Stimulated activated CD4-positive, alpha-beta T cell treated with anti-CD3 and anti-CD28 coated beads, Interleukin-15, amount 100 ng/mL, for 24 hours (primary cell): ENCODE results near the gene LRRC36.

Source experiments
- DNase-seq: peaks from one replicate; pipeline ENCODE4 v3.0.0-alpha.2; 2020

Gene LRRC36

DNA sequence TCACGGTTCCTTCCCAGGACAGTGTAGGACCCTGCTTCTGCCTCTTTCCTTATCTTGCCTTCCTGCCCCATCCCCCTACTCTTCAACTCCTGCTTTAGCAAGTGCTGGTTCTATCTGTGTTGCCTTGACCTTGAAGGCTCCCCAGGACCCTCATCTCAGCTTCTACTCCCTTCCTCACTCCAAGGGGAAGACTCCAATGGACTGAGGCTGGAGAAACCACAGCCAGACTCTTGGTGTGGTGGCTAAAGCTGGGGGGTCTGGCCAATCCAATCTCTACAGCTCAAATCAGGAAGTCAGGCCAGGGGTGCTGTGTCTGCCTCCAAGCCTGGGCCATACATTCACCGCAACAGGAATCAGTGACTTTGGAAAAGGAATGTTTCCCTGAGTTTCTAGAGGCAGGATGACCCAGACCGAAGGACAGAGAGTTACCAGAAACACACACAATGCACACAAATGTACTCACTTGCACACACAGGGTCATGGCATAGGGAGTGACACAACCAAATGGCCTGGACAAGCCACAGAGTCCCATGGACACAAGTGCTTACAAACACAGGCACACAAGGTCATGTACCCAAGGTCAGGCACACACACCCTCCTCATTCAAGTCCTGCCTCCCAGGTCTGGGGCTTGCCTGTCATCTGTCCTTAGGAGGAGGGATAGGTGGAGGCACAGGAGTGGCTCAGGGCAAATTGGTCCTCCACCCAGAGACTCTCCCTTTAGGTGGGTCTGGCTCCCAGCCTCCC is 102.6 kb downstream of the LRRC36 start:
- DNase-seq, result no peak

DNA sequence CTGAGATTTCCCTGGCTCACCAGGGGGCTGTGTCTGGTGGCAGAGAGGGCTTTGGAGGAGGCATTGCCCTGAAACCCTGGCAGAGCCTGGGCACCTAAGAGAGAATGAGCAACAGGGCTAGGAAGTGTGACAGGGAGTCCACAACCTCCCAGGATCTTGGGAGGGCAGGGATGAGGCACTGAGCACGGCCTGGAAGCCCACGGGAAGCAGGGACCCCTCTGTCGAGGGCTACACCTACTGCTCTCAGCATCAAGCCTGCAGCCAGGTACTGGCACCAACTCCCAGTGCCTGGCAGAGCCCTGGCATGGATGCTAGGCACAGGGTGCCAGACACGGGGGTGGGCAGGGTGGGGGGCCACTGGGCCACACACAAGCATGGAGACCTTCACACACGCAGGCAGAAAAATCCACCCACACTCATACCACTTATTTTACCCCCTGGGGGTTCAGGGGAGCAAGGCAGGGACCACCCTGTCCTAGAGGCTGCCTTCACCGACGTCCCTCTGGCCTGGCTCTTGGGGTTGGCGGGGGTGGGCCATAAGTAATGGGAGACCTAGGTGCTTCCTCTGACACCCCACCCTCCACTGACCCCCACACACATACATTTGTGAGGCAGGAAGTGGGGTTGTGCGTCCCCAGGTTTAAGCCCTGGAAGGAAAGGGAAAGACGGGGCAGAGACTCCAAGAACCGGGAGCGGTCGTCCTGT is 103.3 kb downstream of the LRRC36 start:
- DNase-seq, result no peak

DNA sequence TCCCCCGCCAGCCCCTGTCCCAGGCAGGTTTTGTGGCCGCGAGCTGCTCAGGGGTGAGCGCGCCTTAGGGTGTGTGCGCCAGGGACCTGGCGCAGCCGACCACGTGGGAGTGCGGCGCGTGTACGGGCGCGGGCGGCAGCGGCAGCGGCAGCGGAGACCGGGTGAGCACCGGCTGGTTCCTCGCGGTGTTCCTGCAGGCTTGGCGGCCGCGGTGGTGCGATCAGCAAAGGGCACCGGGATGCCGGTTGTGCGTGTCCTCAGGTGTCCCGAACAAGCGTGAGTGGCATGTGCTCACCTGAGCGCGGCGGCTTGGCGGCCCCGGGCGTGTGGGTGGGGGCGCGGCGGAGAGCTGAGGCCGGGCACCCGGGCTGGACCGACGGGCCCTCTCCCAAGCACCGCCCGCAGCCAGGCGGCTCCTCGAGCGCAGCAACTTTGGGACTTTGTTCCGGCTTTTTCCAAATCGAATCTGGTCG is 103.9 kb downstream of the LRRC36 start:
- DNase-seq, result peak; percentile 56

DNA sequence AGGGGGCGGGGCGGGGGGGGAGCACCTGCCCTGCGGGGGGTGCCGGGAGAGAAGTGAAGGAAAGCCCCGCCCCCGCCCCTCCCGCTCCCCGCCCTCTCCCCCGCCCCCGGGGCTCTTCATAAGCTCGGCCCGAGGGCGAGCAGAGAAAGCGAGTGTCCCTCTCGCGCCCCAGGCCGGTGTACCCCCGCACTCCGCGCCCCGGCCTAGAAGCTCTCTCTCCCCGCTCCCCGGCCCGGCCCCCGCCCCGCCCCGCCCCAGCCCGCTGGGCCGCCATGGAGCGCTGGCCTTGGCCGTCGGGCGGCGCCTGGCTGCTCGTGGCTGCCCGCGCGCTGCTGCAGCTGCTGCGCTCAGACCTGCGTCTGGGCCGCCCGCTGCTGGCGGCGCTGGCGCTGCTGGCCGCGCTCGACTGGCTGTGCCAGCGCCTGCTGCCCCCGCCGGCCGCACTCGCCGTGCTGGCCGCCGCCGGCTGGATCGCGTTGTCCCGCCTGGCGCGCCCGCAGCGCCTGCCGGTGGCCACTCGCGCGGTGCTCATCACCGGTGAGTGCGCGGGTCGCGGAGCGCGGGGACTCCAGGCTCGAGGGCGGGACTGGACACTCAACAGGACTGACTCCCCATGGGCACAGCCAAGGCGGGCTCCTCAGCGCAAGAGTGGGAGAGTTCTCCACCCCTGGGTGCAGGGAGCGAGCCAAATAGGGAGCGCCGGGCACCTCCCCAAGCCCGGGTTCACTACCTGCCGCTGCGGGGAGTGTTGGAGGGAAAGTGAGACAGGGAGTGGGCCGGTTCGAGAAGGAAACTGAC is 104.6 kb downstream of the LRRC36 start, which contains the start of gene HSD11B2:
Gene HSD11B2 (plus strand): TSS at position 145 of the 798 bp plus-strand sequence. CDS start 128 bp downstream, at position 273.
- DNase-seq, result peak; percentile 49

DNA sequence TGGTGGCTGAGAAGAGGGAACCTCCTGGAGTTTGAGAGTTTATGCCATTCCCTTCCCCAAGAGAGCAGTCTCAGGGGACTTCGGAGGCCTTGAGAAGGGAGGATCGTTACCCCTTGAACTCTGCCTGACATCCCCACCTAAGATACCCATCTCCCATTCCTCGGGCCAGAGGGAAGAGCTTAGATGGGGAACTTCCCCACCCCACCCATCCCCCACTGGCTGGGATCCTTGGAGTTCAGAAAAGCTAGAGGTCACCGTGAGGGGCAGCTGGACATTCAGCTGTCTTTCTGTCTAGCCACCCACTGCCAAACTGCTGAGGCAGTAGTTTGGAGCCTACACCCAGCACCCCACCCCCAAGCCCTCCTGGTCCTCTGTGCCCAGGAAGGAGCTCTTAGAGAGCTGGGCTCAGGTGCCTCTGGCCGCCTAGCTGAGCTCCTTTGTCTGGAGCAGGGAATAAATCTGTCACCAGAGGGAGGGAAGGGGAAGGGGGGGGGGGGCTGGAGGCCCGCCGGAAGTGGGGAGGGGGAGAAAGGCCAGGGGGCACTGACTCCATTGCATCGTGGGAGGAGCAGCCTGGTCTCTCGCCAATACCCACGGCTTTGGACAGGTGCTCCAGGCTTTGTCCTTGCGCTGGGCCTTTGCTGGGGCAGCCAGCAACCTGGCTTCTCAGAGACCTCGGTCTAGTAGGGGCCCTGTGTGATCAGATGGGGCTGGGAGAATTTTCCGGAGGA is 105.3 kb downstream of the LRRC36 start:
- DNase-seq, result no peak

DNA sequence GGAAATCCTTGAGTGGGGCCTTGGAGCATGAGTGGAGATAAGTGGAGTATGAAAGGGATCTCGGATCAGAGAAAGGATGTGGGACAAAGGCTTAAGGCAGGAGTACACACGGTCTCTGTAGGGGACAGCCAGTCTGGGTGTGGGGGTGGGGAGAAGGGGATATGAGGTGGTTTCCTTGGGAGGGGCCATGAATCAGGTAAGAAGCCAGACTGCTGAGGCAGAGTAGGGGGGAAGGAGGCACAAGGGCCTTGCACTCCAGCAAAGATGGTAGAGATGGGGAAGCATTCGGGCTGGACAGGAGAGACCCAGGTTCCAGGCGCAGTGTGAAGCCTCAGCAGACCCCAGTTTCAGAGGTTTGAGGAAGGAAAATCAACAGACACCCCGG is 105.9 kb downstream of the LRRC36 start:
- DNase-seq, result no peak

DNA sequence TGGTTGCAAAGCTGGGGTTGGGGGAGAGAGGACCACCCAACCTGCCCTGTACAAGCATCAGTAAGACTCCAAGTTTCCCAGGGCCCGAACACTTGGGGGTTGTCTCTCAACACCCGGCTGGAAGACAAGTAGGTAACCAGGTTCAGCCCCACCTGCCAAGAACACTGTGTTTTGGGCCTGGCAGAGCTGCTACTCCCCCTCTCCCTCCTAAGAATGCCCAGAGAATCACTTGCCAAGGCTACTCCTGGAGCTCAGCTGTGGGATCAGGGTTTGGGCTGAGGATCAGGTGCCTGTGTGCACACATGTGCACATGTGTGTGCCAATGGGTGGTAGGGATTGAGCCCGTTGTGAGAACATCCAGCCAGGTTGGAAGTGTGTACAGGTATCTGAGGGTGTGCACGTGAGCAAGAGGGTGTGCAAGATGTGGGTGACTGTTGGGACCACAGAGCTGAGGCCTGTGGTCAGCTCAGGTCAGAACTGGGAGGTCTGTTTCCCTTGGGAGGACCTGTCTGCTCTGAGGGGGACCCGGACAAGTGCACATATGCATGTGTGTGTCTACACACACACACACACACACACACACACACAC is 106.6 kb downstream of the LRRC36 start:
- DNase-seq, result no peak
